ENCODE data around the gene RNF6. TPM values are rescaled to one million over a fixed set of nuclear protein-coding genes. Genes with fewer than 3 reads are reported as not detected.

The RNF6 gene
- total RNA-seq, 1 experiment from 2014 or later = 33.2 TPM

DNA sequence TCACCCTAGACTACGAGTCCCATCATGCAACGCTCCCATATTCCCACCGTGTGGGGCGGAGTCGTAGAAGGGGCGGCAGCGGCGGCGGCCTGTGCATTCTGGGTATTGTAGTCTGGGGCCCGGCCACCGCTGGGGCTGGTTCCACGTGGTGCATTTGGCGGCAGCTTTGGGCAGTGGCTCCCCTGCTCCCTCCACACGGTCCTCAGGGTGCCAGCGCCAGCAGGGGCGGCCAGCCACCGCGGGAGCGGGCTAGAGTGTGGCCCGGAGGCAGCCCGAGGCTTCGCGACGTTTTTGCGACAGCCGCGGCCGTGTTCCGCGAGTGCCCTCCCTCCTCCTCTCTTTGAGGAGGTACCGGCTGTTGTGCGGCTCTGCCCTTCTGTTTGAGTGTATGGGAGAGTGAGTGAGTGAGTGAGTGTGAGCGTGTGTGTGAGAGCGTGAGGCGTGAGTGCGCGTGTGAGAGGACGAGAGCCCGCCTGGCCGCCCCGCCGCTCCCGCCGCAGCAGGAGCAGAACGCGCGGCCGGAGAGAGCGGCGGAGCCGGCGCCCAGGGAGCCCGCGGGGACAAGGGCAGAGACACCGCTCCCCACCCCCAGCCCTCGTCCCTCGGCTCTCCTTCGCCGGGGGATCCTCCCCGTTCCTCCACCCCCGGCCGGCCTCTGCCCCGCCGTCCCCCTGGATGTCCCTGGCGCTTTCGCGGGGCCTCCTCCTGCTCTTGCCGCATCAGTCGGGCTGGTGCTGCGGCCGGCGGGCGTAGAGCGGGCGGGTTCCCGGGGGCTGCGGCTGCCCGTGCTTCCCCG, 31.9 kb upstream of the RNF6 start, which contains the start of gene CDK8:
CDK8 (plus strand) TSS at position 343 of the 796 bp plus-strand sequence. CDS start 513 bp downstream, outside the sequence.
- BruUV-seq (replicated peaks) = no TSS peak
- ChIA-PET POLR2A (no interaction called here), CTCF (no interaction called here), RAD21 (ENCODE audit: low non-redundant PET in 1 of 2, low total read pairs in 2 of 2, uncharacterized antibody in 2 of 2, unreplicated experiment in 2 of 2) (no interaction called here)
- peaks cover 46% of the 10 kb centered on the region for H3K79me2 ChIP-seq (ENCODE audit: insufficient read depth, low read length)
- no peaks in the 10 kb centered on the region for H3K9me2 ChIP-seq (ENCODE audit: insufficient read depth)
- intact Hi-C loops (cut with micrococcal nuclease) = loop anchor here (1.0 kb wide), 1 partner anchor 33 kb away; no protein-coding TSS in a partner anchor
- no peaks in the 10 kb centered on the region for H3K36me3 ChIP-seq (ENCODE audit: control insufficient read depth in 1 of 2, insufficient read depth in 2 of 2, low read length in 2 of 2)
- H3K4me3 ChIP-seq (replicated peaks in 1 of 2; ENCODE audit: low read depth in 1 of 2, low read length in 2 of 2) = peak within 1 kb of the TSS; percentile 67 to 75
- DNase-seq (ENCODE audit: low read depth, low spot score) (peak; percentile 83), ATAC-seq (peak; percentile 90)
- H3K4me2 ChIP-seq (ENCODE audit: low read length) = peak within 1 kb of the TSS; percentile 89
- peaks cover 14% of the 10 kb centered on the region; the same call in 1 of the 2 replicates for H4K20me1 ChIP-seq (ENCODE audit: insufficient read depth)
- H3K4me1 ChIP-seq (ENCODE audit: control insufficient read depth in 1 of 2, insufficient read depth in 2 of 2, low read length in 2 of 2) = peaks cover 6 to 13% of the 10 kb centered on the region in 2 experiments; a peak in 3 of 4 replicates
- peak within 1 kb of the TSS; percentile 90 for H3K27ac ChIP-seq (ENCODE audit: low read depth, low read length)
- no peaks in the 10 kb centered on the region for H3K9me3 ChIP-seq (ENCODE audit: control insufficient read depth in 1 of 2, insufficient read depth in 1 of 2, low read depth in 1 of 2, low read length in 2 of 2)
- H3K27me3 ChIP-seq (ENCODE audit: insufficient read depth, low read length) = no peaks in the 10 kb centered on the region
- peak within 1 kb of the TSS; percentile 67 for H3K9ac ChIP-seq (ENCODE audit: low read length)
- peak within 1 kb of the TSS; percentile 100 for H2AFZ ChIP-seq (ENCODE audit: low read depth, low read length, poor library complexity, severe bottlenecking)
- TF ChIP-seq, protein P1, sequence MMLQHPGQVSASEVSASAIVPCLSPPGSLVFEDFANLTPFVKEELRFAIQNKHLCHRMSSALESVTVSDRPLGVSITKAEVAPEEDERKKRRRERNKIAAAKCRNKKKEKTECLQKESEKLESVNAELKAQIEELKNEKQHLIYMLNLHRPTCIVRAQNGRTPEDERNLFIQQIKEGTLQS (IDR thresholded peaks at IDR 0.05) = no peak
- TF ChIP-seq TCF7L2 (IDR thresholded peaks at IDR 0.05; ENCODE audit: borderline replicate concordance, extremely low read depth, insufficient read depth, insufficient read length) = peak; percentile 81
- peak; percentile 88 for TF ChIP-seq SP1 (IDR thresholded peaks at IDR 0.05; ENCODE audit: low read depth)
- 0 out of 2 replicates have a peak, but pooled peaks have one; percentile 9 for TF ChIP-seq CBX3 (IDR thresholded peaks at IDR 0.05; ENCODE audit: low read depth)
- TF ChIP-seq SRF (IDR thresholded peaks at IDR 0.05; ENCODE audit: low read depth) = peak; percentile 27; the same call in 1 of the 2 replicates
- TF ChIP-seq ELF1 (IDR thresholded peaks at IDR 0.05; ENCODE audit: borderline replicate concordance, low read depth) = peak; percentile 53
- no peak for TF ChIP-seq ZNF274 (IDR thresholded peaks at IDR 0.05; ENCODE audit: low read depth, low read length)
- no peak for TF ChIP-seq EZH2phosphoT487 (IDR thresholded peaks at IDR 0.05; ENCODE audit: borderline replicate concordance)
- TF ChIP-seq FOSL1 (IDR thresholded peaks at IDR 0.05; ENCODE audit: low read depth) = no peak
- TF ChIP-seq, protein P2, sequence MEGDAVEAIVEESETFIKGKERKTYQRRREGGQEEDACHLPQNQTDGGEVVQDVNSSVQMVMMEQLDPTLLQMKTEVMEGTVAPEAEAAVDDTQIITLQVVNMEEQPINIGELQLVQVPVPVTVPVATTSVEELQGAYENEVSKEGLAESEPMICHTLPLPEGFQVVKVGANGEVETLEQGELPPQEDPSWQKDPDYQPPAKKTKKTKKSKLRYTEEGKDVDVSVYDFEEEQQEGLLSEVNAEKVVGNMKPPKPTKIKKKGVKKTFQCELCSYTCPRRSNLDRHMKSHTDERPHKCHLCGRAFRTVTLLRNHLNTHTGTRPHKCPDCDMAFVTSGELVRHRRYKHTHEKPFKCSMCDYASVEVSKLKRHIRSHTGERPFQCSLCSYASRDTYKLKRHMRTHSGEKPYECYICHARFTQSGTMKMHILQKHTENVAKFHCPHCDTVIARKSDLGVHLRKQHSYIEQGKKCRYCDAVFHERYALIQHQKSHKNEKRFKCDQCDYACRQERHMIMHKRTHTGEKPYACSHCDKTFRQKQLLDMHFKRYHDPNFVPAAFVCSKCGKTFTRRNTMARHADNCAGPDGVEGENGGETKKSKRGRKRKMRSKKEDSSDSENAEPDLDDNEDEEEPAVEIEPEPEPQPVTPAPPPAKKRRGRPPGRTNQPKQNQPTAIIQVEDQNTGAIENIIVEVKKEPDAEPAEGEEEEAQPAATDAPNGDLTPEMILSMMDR (IDR thresholded peaks at IDR 0.05 in 2 of 3, conservative IDR thresholded peaks at IDR 0.05 in 1 of 3; ENCODE audit: borderline replicate concordance in 1 of 3, insufficient read depth in 1 of 3, low read depth in 2 of 3, low read length in 2 of 3) = no peak
- TF ChIP-seq ZFX (IDR thresholded peaks at IDR 0.05) = peak; percentile 53; the same call in 1 of the 2 replicates
- no peak for TF ChIP-seq RAD21 (IDR thresholded peaks at IDR 0.05; ENCODE audit: low read depth)
- TF ChIP-seq, protein P3, sequence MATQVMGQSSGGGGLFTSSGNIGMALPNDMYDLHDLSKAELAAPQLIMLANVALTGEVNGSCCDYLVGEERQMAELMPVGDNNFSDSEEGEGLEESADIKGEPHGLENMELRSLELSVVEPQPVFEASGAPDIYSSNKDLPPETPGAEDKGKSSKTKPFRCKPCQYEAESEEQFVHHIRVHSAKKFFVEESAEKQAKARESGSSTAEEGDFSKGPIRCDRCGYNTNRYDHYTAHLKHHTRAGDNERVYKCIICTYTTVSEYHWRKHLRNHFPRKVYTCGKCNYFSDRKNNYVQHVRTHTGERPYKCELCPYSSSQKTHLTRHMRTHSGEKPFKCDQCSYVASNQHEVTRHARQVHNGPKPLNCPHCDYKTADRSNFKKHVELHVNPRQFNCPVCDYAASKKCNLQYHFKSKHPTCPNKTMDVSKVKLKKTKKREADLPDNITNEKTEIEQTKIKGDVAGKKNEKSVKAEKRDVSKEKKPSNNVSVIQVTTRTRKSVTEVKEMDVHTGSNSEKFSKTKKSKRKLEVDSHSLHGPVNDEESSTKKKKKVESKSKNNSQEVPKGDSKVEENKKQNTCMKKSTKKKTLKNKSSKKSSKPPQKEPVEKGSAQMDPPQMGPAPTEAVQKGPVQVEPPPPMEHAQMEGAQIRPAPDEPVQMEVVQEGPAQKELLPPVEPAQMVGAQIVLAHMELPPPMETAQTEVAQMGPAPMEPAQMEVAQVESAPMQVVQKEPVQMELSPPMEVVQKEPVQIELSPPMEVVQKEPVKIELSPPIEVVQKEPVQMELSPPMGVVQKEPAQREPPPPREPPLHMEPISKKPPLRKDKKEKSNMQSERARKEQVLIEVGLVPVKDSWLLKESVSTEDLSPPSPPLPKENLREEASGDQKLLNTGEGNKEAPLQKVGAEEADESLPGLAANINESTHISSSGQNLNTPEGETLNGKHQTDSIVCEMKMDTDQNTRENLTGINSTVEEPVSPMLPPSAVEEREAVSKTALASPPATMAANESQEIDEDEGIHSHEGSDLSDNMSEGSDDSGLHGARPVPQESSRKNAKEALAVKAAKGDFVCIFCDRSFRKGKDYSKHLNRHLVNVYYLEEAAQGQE (IDR thresholded peaks at IDR 0.05; ENCODE audit: low read depth) = no peak
- no peak for TF ChIP-seq CEBPB (IDR thresholded peaks at IDR 0.05; ENCODE audit: low read depth)
- TF ChIP-seq POLR2A (IDR thresholded peaks at IDR 0.05; ENCODE audit: borderline replicate concordance, extremely low read depth, insufficient read depth, insufficient read length) = peak; percentile 59
- TF ChIP-seq, protein P4, sequence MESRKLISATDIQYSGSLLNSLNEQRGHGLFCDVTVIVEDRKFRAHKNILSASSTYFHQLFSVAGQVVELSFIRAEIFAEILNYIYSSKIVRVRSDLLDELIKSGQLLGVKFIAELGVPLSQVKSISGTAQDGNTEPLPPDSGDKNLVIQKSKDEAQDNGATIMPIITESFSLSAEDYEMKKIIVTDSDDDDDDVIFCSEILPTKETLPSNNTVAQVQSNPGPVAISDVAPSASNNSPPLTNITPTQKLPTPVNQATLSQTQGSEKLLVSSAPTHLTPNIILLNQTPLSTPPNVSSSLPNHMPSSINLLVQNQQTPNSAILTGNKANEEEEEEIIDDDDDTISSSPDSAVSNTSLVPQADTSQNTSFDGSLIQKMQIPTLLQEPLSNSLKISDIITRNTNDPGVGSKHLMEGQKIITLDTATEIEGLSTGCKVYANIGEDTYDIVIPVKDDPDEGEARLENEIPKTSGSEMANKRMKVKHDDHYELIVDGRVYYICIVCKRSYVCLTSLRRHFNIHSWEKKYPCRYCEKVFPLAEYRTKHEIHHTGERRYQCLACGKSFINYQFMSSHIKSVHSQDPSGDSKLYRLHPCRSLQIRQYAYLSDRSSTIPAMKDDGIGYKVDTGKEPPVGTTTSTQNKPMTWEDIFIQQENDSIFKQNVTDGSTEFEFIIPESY (IDR thresholded peaks at IDR 0.05; ENCODE audit: extremely low read depth, insufficient replicate concordance, low read length) = no peak
- TF ChIP-seq SIN3A (IDR thresholded peaks at IDR 0.05; ENCODE audit: low read depth) = 0 out of 2 replicates have a peak, but pooled peaks have one; percentile 65
- TF ChIP-seq, protein P5, sequence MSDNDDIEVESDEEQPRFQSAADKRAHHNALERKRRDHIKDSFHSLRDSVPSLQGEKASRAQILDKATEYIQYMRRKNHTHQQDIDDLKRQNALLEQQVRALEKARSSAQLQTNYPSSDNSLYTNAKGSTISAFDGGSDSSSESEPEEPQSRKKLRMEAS (IDR thresholded peaks at IDR 0.05) = peak; percentile 85
- no peak for TF ChIP-seq EZH2 (IDR thresholded peaks at IDR 0.05)
